Measurements from ENCODE around the gene TUBA4B.
A peak's percentile ranks its signal among the peaks of the same experiment; 100 is the strongest.

The TUBA4B gene

DNA sequence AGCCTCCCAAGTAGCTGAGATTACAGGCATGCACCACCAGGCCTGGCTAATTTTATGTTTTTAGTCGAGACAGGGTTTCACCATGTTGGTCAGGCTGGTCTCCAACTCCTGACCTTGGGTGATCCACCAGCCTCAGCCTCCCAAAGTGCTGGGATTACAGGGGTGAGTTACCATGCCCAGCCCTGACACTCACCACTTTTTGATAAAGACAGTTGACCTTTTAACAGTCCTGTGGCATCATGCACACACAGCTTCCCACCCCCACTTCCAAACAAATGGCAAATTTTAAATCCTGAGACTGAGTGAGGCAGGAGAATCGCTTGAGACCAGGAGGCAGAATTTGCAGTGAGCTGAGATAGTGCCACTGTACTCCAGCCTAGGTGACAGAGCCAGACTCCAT lies 20.0 kb downstream of the TUBA4B start:
- Histone ChIP-seq H3K36me3 (ENCODE audit: control insufficient read depth, insufficient read depth, low read length) (no peaks in the 10 kb centered on the region), H3K27me3 (ENCODE audit: control insufficient read depth, insufficient read depth, low read length) (peaks cover 3% of the 10 kb centered on the region), H3K9ac (ENCODE audit: low read depth, low read length) (no peak overlapping the region), H3K4me3 (ENCODE audit: low read depth, low read length) (no peak overlapping the region), H3K9me3 (ENCODE audit: control insufficient read depth, insufficient read depth, low read length) (no peaks in the 10 kb centered on the region), H3K4me1 (ENCODE audit: control insufficient read depth, insufficient read depth, low read length) (peaks cover 10% of the 10 kb centered on the region)

DNA sequence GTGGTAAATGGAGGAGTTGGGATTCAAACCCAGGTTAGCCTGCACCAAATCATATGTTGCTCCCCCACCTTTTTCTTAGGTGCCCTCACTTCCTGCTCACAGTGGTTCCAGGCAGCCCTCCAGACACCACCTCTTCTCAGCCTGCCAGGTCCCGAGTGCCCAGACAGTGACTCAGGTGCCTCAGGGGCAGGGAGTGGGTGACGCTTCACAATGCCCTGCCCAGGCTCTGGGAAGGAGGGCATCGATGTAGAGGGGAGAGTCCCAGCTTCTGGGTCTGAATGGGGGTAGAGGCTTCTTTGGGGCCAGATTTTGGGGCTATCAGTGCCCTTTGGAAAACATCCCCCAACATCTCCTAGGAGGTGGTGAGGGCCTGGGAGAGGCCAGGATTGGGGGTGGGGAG lies 20.9 kb downstream of the TUBA4B start:
- H3K36me3 ChIP-seq (ENCODE audit: control insufficient read depth, insufficient read depth, low read length), result no peaks in the 10 kb centered on the region
- H3K4me3 ChIP-seq (ENCODE audit: low read depth, low read length), result no peak overlapping the region
- H3K4me1 ChIP-seq (ENCODE audit: control insufficient read depth, insufficient read depth, low read length), result peaks cover 17% of the 10 kb centered on the region
- H3K27me3 ChIP-seq (ENCODE audit: control insufficient read depth, insufficient read depth, low read length), result peaks cover 7% of the 10 kb centered on the region
- H3K9me3 ChIP-seq (ENCODE audit: control insufficient read depth, insufficient read depth, low read length), result no peaks in the 10 kb centered on the region
- H3K9ac ChIP-seq (ENCODE audit: low read depth, low read length), result no peak overlapping the region

- peaks cover 17% of the 10 kb centered on the region for H3K4me1 ChIP-seq (ENCODE audit: control insufficient read depth, insufficient read depth, low read length)
- no peak overlapping the region for H3K4me3 ChIP-seq (ENCODE audit: low read depth, low read length)
- no peaks in the 10 kb centered on the region for H3K9me3 ChIP-seq (ENCODE audit: control insufficient read depth, insufficient read depth, low read length)
- H3K9ac ChIP-seq (ENCODE audit: low read depth, low read length), result no peak overlapping the region
- peaks cover 4% of the 10 kb centered on the region for H3K27me3 ChIP-seq (ENCODE audit: control insufficient read depth, insufficient read depth, low read length)
- no peaks in the 10 kb centered on the region for H3K36me3 ChIP-seq (ENCODE audit: control insufficient read depth, insufficient read depth, low read length)
These were observed 21.4 kb downstream of the TUBA4B start for GRCh38 chr2:219274361-219274921.

DNA sequence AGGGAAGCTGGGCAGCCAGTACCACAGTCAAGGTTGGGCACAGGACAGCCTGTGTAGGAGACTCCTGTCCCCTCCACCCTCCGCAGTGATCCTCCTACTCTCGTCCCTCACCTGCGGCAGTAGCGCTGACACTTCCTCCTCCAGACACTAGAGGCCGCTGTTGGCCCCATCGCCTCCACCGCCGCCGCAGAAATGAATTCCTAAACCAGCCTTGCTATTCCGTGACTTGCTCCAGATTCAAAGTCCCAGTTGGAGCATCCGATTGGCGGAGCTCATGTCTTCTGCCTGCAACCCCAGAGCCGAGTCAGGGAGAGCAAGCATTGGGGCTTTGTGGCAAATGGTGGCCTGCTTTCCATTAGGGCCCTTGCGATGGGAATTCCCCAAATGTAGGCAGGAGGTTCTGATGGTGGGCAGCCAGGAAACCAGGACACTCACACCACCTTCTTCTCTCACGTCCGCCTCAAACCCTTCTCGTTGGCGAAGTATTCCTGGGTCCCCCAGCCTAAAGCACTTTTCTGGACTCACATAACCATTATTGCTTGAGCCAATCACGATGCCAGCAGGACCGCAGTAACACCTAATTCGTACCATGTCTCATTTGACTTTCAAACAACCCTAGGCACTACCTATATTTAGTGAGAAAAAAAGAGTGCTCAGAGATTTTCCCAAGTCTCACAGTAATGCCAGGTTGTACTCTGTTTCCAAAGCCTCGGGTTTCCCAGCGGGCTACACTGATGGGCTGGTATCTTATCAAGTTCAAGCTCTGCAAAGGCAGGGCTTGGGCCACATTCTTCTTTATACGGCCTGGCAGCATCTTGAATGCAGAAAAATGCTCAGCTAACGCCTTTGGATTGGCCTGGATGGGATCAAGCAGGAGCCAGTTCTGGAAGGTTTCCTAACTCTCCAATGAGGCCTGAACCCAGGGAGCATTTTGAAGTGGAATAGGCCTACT lies 24.9 kb downstream of the TUBA4B start:
- Histone ChIP-seq H3K4me3 (ENCODE audit: low read depth, low read length) (peak overlapping the region; percentile 47), H3K9ac (ENCODE audit: low read depth, low read length) (no peak overlapping the region), H3K4me1 (ENCODE audit: control insufficient read depth, insufficient read depth, low read length) (peaks cover 17% of the 10 kb centered on the region), H3K9me3 (ENCODE audit: control insufficient read depth, insufficient read depth, low read length) (no peaks in the 10 kb centered on the region), H3K36me3 (ENCODE audit: control insufficient read depth, insufficient read depth, low read length) (no peaks in the 10 kb centered on the region), H3K27me3 (ENCODE audit: control insufficient read depth, insufficient read depth, low read length) (peaks cover 4% of the 10 kb centered on the region)

GRCh38 chr2:219278655-219279150 lies 25.7 kb downstream of the TUBA4B start:
- Histone ChIP-seq H3K9ac (ENCODE audit: low read depth, low read length) (no peak overlapping the region), H3K4me3 (ENCODE audit: low read depth, low read length) (peak overlapping the region; percentile 47), H3K9me3 (ENCODE audit: control insufficient read depth, insufficient read depth, low read length) (no peaks in the 10 kb centered on the region), H3K4me1 (ENCODE audit: control insufficient read depth, insufficient read depth, low read length) (peaks cover 17% of the 10 kb centered on the region), H3K27me3 (ENCODE audit: control insufficient read depth, insufficient read depth, low read length) (peaks cover 4% of the 10 kb centered on the region), H3K36me3 (ENCODE audit: control insufficient read depth, insufficient read depth, low read length) (no peaks in the 10 kb centered on the region)

DNA sequence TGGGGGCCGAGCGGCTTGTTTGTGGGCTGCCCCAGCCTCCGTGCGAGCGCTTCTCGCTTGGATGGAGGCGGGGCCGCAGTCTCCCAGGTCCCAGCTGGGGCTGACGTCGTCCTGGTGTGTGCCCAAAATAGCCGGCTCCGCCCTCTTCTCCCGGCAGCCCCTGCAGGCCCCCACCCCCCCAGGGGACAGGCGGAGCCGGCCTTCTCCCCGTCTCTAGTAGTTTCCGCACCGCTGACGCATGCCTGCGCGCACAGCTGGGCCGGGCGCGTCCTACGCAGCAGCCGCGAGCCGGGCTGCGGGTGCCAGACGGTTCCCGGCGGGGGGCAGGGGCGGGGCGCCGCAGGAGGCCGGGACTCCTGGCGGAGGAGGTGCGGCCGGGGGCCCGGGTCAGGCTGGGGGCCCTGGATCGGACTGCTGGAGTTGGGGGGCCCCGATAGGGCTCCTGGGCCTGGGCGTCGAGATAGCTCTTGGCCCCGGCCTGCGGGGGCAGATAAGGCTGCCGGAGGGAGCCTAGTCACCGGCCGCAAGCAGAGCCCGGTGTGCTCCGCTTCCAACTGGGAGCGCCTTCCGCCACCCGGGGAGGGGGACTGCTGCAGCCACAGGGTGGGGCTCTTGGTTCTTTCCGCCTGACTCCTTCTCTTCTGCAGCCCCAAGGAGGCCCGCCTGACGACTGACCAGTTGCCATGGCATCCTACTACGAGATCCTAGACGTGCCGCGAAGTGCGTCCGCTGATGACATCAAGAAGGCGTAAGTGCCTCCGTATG lies 26.3 kb downstream of the TUBA4B start, which contains the start of gene DNAJB2:
TSS of gene DNAJB2 (plus strand) at position 216 of the 765 bp plus-strand sequence. CDS start at position 684, 468 bp downstream.
- Histone ChIP-seq H3K27me3 (ENCODE audit: control insufficient read depth, insufficient read depth, low read length) (peaks cover 4% of the 10 kb centered on the region), H3K9ac (ENCODE audit: low read depth, low read length) (no peak within 1 kb of the TSS), H3K4me3 (ENCODE audit: low read depth, low read length) (peak within 1 kb of the TSS; percentile 70), H3K9me3 (ENCODE audit: control insufficient read depth, insufficient read depth, low read length) (no peaks in the 10 kb centered on the region), H3K4me1 (ENCODE audit: control insufficient read depth, insufficient read depth, low read length) (peaks cover 16% of the 10 kb centered on the region), H3K36me3 (ENCODE audit: control insufficient read depth, insufficient read depth, low read length) (no peaks in the 10 kb centered on the region)

DNA sequence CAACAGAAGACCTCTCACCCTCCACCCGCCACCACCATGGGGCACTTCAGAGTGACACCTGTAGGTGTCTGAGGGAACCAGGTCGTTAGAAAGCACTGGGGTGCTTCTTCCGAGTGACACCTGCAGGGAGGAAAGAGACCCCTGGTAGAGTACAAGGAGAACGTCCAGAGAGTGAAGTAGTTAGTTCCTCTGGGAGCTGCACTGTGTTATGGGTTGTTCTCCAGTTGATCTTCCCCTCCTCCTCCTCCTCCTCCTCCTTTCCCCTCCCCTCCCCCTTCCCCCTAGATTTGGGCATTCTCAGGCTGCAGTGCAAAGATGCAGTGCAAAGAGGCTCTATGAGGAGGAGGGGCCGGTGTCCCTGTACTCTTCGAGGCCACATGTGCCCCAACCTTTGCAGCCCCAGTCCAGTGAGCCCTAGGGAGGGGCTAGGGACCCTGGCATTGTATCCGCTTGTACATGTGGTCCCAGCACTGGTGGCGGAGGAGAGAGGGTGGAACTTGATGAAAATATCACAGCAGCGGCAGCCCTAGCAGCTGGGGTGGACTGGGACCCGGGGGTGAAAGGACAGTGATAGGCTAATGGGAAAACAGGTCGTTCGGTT lies 27.0 kb downstream of the TUBA4B start:
- H3K4me3 ChIP-seq (ENCODE audit: low read depth, low read length), result peak overlapping the region; percentile 70
- H3K4me1 ChIP-seq (ENCODE audit: control insufficient read depth, insufficient read depth, low read length), result peaks cover 11% of the 10 kb centered on the region
- H3K9ac ChIP-seq (ENCODE audit: low read depth, low read length), result no peak overlapping the region
- H3K9me3 ChIP-seq (ENCODE audit: control insufficient read depth, insufficient read depth, low read length), result no peaks in the 10 kb centered on the region
- H3K27me3 ChIP-seq (ENCODE audit: control insufficient read depth, insufficient read depth, low read length), result peaks cover 4% of the 10 kb centered on the region
- no peaks in the 10 kb centered on the region for H3K36me3 ChIP-seq (ENCODE audit: control insufficient read depth, insufficient read depth, low read length)

DNA sequence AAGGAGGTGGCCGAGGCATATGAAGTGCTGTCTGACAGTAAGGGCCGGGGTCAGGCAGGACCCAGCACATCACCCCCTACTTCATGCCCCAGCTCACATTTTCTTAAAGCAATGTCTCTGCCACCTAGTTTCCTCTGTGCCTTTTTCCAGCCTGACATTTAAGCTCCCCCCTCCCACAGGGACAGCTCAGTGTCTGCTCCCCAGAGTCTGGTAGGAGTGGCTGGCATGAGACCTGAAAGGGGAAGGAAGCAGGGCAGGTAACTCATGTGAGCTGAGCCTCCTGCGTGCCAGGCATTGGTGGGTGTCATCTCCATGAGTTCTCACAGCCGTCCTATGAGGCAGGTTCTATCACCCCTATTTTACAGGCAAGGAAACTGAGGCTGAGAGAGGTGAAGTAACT lies 27.6 kb downstream of the TUBA4B start:
- H3K9ac ChIP-seq (ENCODE audit: low read depth, low read length), result no peak overlapping the region
- H3K36me3 ChIP-seq (ENCODE audit: control insufficient read depth, insufficient read depth, low read length), result no peaks in the 10 kb centered on the region
- no peak overlapping the region for H3K4me3 ChIP-seq (ENCODE audit: low read depth, low read length)
- peaks cover 4% of the 10 kb centered on the region for H3K27me3 ChIP-seq (ENCODE audit: control insufficient read depth, insufficient read depth, low read length)
- peaks cover 11% of the 10 kb centered on the region for H3K4me1 ChIP-seq (ENCODE audit: control insufficient read depth, insufficient read depth, low read length)
- no peaks in the 10 kb centered on the region for H3K9me3 ChIP-seq (ENCODE audit: control insufficient read depth, insufficient read depth, low read length)

DNA sequence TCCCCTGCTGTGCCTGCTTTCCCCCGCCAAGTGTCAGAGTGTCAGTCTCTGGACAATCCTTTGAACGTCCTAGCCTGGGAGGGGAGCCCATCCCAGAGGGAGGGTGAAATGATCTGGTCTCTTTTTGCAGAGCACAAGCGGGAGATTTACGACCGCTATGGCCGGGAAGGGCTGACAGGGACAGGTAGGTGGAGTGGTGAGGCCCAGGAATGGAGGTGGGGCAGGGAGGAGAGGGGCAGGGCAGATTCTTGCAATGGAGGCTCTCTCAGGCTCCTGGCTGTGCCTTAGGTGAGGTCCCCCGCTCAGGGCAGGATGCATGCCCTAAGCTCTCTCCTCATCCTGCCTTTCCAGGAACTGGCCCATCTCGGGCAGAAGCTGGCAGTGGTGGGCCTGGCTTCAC lies 28.5 kb downstream of the TUBA4B start:
- H3K4me3 ChIP-seq (ENCODE audit: low read depth, low read length), result no peak overlapping the region
- H3K36me3 ChIP-seq (ENCODE audit: control insufficient read depth, insufficient read depth, low read length), result no peaks in the 10 kb centered on the region
- H3K4me1 ChIP-seq (ENCODE audit: control insufficient read depth, insufficient read depth, low read length), result peaks cover 12% of the 10 kb centered on the region
- H3K9ac ChIP-seq (ENCODE audit: low read depth, low read length), result no peak overlapping the region
- H3K27me3 ChIP-seq (ENCODE audit: control insufficient read depth, insufficient read depth, low read length), result peaks cover 4% of the 10 kb centered on the region
- no peaks in the 10 kb centered on the region for H3K9me3 ChIP-seq (ENCODE audit: control insufficient read depth, insufficient read depth, low read length)

DNA sequence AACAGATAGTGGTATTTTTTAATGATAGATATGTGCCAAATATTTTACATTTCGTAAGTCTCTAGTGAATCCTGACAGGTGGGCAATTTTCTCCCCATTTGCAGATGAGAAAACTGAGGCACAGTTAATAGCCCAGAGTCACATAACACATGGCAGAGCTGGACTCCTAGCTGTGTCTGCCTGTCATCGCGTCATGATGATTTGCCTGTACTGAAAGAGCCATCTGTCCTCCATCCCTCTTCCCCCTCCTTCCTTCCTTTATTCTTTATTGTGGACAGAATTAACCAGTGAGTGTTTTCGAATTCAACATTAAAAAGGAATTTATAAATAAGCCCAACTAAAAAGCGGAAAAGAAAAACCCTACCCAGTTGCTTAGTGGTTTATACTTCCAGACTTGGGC lies 29.3 kb downstream of the TUBA4B start:
- H3K4me3 ChIP-seq (ENCODE audit: low read depth, low read length), result no peak overlapping the region
- H3K9ac ChIP-seq (ENCODE audit: low read depth, low read length), result no peak overlapping the region
- peaks cover 4% of the 10 kb centered on the region for H3K27me3 ChIP-seq (ENCODE audit: control insufficient read depth, insufficient read depth, low read length)
- H3K36me3 ChIP-seq (ENCODE audit: control insufficient read depth, insufficient read depth, low read length), result no peaks in the 10 kb centered on the region
- no peaks in the 10 kb centered on the region for H3K9me3 ChIP-seq (ENCODE audit: control insufficient read depth, insufficient read depth, low read length)
- H3K4me1 ChIP-seq (ENCODE audit: control insufficient read depth, insufficient read depth, low read length), result peaks cover 14% of the 10 kb centered on the region

DNA sequence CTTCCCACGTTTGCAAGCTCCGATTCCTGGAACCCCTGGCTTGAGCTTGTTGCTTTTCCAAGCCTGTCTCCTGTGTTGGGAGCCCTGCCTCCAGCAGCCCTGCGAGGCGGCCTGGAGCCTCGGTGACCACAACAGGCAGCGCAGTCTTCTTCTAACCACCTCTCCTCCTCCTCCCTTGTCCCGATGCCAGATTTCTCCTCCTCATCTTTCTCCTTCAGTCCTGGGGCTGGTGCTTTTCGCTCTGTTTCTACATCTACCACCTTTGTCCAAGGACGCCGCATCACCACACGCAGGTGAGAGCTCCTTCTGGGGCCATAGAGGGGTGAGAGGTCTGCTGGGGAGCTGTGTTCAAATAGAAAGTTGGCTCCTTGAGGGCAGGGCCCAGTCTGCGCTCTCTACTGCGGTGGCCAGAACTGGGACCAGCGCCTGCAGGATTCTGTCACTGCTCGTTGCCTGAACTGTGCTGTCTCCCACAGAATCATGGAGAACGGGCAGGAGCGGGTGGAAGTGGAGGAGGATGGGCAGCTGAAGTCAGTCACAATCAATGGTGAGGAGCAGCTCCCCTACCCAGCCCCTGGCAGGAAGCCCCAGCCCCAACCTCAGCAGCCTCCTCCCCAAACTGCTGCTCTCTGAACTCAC lies 30.0 kb downstream of the TUBA4B start:
- Histone ChIP-seq H3K27me3 (ENCODE audit: control insufficient read depth, insufficient read depth, low read length) (peaks cover 2% of the 10 kb centered on the region), H3K9ac (ENCODE audit: low read depth, low read length) (no peak overlapping the region), H3K4me1 (ENCODE audit: control insufficient read depth, insufficient read depth, low read length) (peaks cover 10% of the 10 kb centered on the region), H3K9me3 (ENCODE audit: control insufficient read depth, insufficient read depth, low read length) (no peaks in the 10 kb centered on the region), H3K4me3 (ENCODE audit: low read depth, low read length) (no peak overlapping the region), H3K36me3 (ENCODE audit: control insufficient read depth, insufficient read depth, low read length) (no peaks in the 10 kb centered on the region)

Measured in iPS-15b (cell line).